AG04450 (cell line): ENCODE data around the gene FANK1. TPM values are rescaled to one million over a fixed set of nuclear protein-coding genes. Genes with fewer than 3 reads are reported as not detected.
A peak's percentile ranks its signal among the peaks of the same experiment; 100 is the strongest.

Source experiments
- CTCF ChIA-PET: fragments of 300-600, 350-600 bp; formaldehyde crosslinking; extraction: SDS; loops from one replicate; lab custom pipeline; 2022; ENCODE audit warnings: antibody characterized with exemption, inconsistent platforms; lab: Charles Lee
- POLR2A ChIA-PET: fragments of 350-600 bp; formaldehyde crosslinking; extraction: SDS; loops from one replicate; lab custom pipeline; 2021; ENCODE audit warnings: antibody characterized with exemption, inconsistent platforms; lab: Yijun Ruan, JAX
- DNase-seq: peaks from one replicate; pipeline ENCODE4 v3.0.0-alpha.2; 2011; ENCODE audit warnings: low read depth, low spot score
- H3K27ac ChIP-seq: one replicate; pipeline ENCODE4 v1.5.1; 2012; ENCODE audit warnings: low read depth, low read length, control low read depth
- H3K27me3 ChIP-seq: one replicate; pipeline ENCODE4 v1.6.0; 2012; ENCODE audit warnings: low read length; ENCODE audit not compliant: control insufficient read depth, insufficient read depth
- H3K4me3 ChIP-seq: 2 replicates; pipeline ENCODE4 v1.5.1; 2011; ENCODE audit warnings: mild to moderate bottlenecking, low read depth, low read length, control low read depth
- H3K9me3 ChIP-seq: 2 replicates; pipeline ENCODE4 v1.5.1; 2012; ENCODE audit warnings: low read length; ENCODE audit not compliant: control insufficient read depth, insufficient read depth
- polyA plus RNA-seq: library from polyadenylated mRNA; depleted of rRNA; stranded (reverse); fragments of >200 nt; gene quantifications from 2 replicates; pipeline ENCODE4 v1.2.3, GENCODE V29; 2011
- TF ChIP-seq, protein P1 (sequence below): IDR thresholded peaks from 2 replicates; pipeline ENCODE4 v1.5.1; 2011; ENCODE audit warnings: low read depth, low read length, control low read depth, inconsistent platforms

The FANK1 gene
- polyA plus RNA-seq, 1 experiment: 4.0 TPM

DNA sequence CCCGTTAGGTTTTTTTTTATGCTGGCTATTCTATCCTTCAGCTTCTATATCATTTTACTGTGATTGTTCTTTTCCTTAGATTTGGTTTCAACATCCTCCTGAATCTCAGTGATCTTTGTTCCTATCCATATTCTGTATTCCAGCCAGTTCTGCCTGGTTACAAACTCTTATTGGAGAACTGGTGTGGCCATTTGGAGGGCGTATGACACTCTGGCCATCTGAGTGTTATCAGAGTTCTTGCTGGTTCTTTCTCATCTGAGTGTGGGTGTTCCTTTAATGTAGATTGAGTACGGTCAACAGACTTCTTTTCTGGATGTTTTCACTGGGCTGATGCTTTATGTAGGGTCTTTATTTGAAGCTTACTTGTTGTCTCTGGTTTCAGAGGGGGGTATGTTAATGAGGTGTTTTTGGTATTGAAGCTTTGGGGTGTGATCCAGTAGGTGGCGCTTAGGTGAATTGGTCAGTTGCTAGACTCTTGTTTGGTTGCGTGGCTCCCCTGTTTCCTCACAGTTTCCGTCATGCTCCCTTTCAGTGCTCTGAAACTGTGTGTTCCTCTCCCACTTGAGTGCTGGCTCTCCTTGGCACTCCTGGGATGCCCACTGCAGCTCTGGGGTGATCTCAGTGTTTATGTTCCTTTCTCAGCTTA lies 80.7 kb downstream of the FANK1 start:
- Histone ChIP-seq H3K27me3 (no peaks in the 10 kb centered on the region), H3K9me3 (no peaks in the 10 kb centered on the region), H3K27ac (no peak overlapping the region), H3K4me3 (no peak overlapping the region)
- DNase-seq: no peak
- CTCF ChIA-PET: interaction anchor here (0.7 to 2.6 kb wide), 4 partner anchors 34 to 622 kb away, joined by 3 to 12 read pairs (median 6); no protein-coding TSS in a partner anchor
- POLR2A ChIA-PET: interaction anchor here (0.5 kb wide), 1 partner anchor 153 kb away, joined by 3 read pairs; no protein-coding TSS in a partner anchor
- TF ChIP-seq, protein P1, sequence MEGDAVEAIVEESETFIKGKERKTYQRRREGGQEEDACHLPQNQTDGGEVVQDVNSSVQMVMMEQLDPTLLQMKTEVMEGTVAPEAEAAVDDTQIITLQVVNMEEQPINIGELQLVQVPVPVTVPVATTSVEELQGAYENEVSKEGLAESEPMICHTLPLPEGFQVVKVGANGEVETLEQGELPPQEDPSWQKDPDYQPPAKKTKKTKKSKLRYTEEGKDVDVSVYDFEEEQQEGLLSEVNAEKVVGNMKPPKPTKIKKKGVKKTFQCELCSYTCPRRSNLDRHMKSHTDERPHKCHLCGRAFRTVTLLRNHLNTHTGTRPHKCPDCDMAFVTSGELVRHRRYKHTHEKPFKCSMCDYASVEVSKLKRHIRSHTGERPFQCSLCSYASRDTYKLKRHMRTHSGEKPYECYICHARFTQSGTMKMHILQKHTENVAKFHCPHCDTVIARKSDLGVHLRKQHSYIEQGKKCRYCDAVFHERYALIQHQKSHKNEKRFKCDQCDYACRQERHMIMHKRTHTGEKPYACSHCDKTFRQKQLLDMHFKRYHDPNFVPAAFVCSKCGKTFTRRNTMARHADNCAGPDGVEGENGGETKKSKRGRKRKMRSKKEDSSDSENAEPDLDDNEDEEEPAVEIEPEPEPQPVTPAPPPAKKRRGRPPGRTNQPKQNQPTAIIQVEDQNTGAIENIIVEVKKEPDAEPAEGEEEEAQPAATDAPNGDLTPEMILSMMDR: no peak

DNA sequence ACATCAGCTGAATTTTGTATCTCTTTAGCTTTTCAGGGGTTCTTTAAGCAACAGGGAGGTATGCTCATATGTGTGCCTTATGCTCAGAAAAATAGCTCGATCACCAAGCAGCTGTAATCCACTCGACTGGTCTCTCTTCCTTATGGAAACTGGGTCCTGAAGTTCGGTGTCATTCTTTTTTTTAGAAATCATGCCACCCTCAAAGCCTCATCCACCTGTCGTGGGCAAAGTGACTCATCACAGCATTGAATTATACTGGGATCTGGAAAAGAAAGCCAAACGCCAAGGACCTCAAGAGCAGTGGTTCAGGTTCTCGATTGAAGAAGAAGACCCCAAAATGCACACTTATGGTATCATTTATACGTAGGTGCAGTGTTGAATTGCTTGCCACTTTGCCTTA lies 83.6 kb downstream of the FANK1 start:
- Histone ChIP-seq H3K9me3 (no peaks in the 10 kb centered on the region), H3K27ac (no peak overlapping the region), H3K4me3 (no peak overlapping the region), H3K27me3 (no peaks in the 10 kb centered on the region)
- TF ChIP-seq, protein P1: no peak
- DNase-seq: no peak
- ChIA-PET CTCF (interaction anchor here (0.6 to 8.1 kb wide), 4 partner anchors 46 to 1105 kb away, joined by 5 to 104 read pairs (median 6); no protein-coding TSS in a partner anchor), POLR2A (no interaction called here)

DNA sequence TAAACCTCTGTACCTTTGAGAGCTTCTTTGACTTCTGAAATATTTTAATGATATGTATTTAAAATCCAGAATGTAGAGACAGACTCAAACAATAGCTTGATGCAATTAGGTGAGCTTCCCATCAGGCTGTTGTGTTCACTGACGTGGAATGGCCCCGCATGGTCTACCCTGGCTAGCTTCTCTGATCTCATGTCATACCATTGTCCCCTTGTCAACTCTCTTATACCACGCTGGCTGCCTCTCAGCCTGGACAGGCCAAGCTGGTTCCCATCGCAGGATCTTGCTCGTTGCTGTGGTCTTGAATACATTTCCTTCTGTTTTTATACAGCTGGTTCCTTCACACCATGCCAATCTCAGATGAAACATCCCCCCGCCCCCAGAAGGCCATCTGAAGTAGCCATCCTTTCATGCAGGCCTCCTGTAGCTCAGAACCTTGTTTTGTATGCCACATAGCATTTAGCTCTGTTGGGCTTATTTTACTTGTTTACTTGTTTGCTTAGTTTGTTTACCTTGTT lies 84.2 kb downstream of the FANK1 start:
- Histone ChIP-seq H3K27ac (no peak overlapping the region), H3K4me3 (no peak overlapping the region), H3K27me3 (no peaks in the 10 kb centered on the region), H3K9me3 (no peaks in the 10 kb centered on the region)
- no peak for DNase-seq
- ChIA-PET CTCF (interaction anchor here (1.0 to 8.1 kb wide), 4 partner anchors 46 to 523 kb away, joined by 4 to 104 read pairs (median 6); no protein-coding TSS in a partner anchor), POLR2A (no interaction called here)
- TF ChIP-seq, protein P1: no peak

DNA sequence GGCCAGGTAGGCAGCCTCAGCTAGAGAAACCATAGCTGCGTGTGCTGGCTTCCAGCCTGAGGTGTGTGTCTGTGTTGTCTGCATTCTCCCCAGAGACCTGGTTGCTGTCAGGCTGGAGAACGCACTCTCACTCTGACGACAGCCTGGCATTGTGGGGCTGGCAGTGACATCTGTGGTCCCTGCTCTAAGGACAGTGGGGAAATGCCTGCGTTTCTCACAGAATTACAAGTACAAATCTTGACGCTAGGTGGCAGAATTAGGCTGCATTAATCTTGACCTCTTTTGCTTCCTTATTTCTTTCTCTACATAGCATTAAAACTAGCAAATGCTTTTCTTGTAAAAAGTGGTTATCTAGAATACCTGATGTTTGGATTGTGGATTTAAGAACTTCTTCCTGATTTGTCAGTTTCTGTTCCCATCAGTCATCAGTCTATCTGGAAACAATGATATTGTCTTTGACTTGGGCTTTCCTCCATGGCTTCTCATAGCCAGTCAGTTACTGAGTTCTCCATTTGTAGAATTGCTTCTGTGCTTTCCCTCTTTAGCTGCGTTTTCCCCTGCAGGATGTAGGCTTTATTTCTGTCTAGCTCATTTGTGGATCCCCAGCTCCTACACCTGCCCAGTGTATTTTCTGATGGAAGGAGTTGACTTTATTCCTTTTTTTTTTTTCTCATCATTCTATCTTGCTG lies 86.0 kb downstream of the FANK1 start:
- TF ChIP-seq, protein P1: peak; percentile 58
- ChIA-PET POLR2A (no interaction called here), CTCF (interaction anchor here (0.6 to 8.1 kb wide), 27 partner anchors 21 to 1871 kb away, joined by 3 to 104 read pairs (median 5); partner anchors contain the start of gene ADAM12)
- no peaks in the 10 kb centered on the region for H3K27me3 ChIP-seq
- peak; percentile 23 for DNase-seq
- no peak overlapping the region for H3K4me3 ChIP-seq
- H3K9me3 ChIP-seq: no peaks in the 10 kb centered on the region
- no peak overlapping the region for H3K27ac ChIP-seq
